ENCODE data around the gene FMNL3. TPM values are rescaled to one million over a fixed set of nuclear protein-coding genes. Genes with fewer than 3 reads are reported as not detected.
A peak's percentile ranks its signal among the peaks of the same experiment; 100 is the strongest.

Gene FMNL3
- polyA plus RNA-seq, 1 of the 3 experiments (the other 2 are of a cell fraction): 10.2 TPM

DNA sequence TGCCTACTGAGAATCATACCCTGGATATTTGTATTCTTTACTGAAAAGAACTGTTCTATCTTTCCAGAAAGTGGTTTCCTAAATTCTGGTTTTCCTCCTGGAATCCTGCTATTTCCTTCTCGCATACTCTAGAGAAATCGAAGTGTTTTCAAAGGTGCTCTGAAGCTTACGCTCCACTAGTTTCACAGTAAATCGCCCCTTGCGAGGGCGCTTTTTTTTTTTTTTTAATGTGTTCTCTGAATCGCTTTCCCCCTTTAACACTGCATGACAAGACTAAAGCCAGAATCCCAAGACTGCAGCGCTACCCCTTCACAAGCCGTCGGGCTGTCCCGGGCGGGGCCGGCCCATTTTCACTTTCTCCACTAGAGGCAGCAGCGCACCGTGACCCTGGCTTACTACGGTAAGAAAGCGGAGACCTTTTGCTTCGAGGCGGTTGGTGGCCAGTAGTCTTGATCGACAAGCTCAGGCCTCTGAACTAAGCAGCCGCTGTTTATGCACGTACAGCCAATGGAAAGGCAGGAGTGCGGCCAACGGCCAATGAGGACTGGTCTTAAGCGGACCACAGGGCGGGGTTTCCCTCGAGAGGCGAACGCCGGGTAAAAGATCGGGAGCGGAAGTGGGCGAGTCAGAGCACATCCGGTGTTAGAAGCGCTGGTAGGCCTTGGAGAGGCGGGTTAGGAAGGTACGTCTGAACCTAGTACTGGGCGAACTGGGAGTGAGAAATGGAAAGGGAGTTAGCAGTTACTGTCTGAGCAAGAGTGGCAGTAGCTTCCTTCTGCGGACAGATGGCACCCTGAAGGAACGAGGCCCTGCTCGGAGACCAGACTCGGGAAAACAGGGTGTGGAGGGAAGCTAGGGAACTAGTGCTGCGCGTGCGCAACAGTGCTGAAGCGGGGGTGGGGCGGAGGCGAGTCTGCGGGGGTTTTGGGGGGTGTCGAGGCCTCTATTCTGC lies 34.0 kb upstream of the FMNL3 start, which contains the start of gene TMBIM6:
Gene TMBIM6, plus strand, starts transcription at position 628 of the 952 bp plus-strand sequence. CDS start 10,937 bp downstream, outside the sequence.
- CTCF ChIA-PET: interaction anchor here (0.6 to 2.2 kb wide), 48 partner anchors 9 to 370 kb away, joined by 3 to 22 read pairs (median 4); partner anchors contain the start of genes BCDIN3D and PRPF40B
- no peaks in the 10 kb centered on the region for H3K27me3 ChIP-seq (ENCODE audit: insufficient read depth)
- peaks cover 45% of the 10 kb centered on the region for H3K79me2 ChIP-seq (ENCODE audit: insufficient read depth)
- 6% methylated on average over 43 of the region's 50 CpGs for WGBS (ENCODE audit: low lambda C conversion rate)
- H3K4me3 ChIP-seq (ENCODE audit: low read depth in 2 of 2, low read length in 1 of 2): peak within 1 kb of the TSS; percentile 90 to 94
- H3K4me2 ChIP-seq: peak within 1 kb of the TSS; percentile 87
- no peaks in the 10 kb centered on the region for H3K9me2 ChIP-seq
- H3K9ac ChIP-seq: peak within 1 kb of the TSS; percentile 93
- H3K9me3 ChIP-seq: no peaks in the 10 kb centered on the region
- H4K20me1 ChIP-seq (ENCODE audit: insufficient read depth): peaks cover 45% of the 10 kb centered on the region
- peaks cover 13% of the 10 kb centered on the region in 2 experiments for H3K4me1 ChIP-seq (ENCODE audit: control insufficient read depth in 1 of 2, insufficient read depth in 2 of 2, low read depth in 1 of 2, low read length in 1 of 2)
- DNase-seq: peak; percentile 90
- peak within 1 kb of the TSS; percentile 99 for H2AFZ ChIP-seq (ENCODE audit: low read depth)
- POLR2A ChIA-PET: interaction anchor here (0.6 to 1.8 kb wide), 21 partner anchors 9 to 371 kb away, joined by 3 to 20 read pairs (median 5); partner anchors contain the start of genes COX14, FMNL3, NCKAP5L and PRPF40B
- H3K36me3 ChIP-seq (replicated peaks in 1 of 2; ENCODE audit: control insufficient read depth in 1 of 2, insufficient read depth in 2 of 2, low read length in 1 of 2): peaks cover 5 to 14% of the 10 kb centered on the region in 2 experiments
- peaks cover 10% of the 10 kb centered on the region for H3F3A ChIP-seq (replicated peaks; ENCODE audit: insufficient read depth)
- peak within 1 kb of the TSS; percentile 96 to 98 for H3K27ac ChIP-seq (ENCODE audit: low read depth in 2 of 2, low read length in 1 of 2)
- TF ChIP-seq FOXM1 (IDR thresholded peaks at IDR 0.05; ENCODE audit: low read depth) (peak; percentile 85; the same call in 1 of the 2 replicates), FOSL2 (IDR thresholded peaks at IDR 0.05; ENCODE audit: borderline replicate concordance, low read depth) (no peak), TAF1 (IDR thresholded peaks at IDR 0.05; ENCODE audit: borderline replicate concordance, low read depth, low read length) (peak; percentile 100), SIN3A (IDR thresholded peaks at IDR 0.05; ENCODE audit: borderline replicate concordance, low read depth, low read length) (peak; percentile 71; the same call in 1 of the 2 replicates), RAD21 (IDR thresholded peaks at IDR 0.05; ENCODE audit: low read length) (peak; percentile 65), EP300 (IDR thresholded peaks at IDR 0.05; ENCODE audit: borderline replicate concordance in 1 of 2, low read depth in 1 of 2, low read length in 1 of 2) (no peak), GABPA (IDR thresholded peaks at IDR 0.05; ENCODE audit: low read depth) (peak; percentile 95), NFIC (IDR thresholded peaks at IDR 0.05; ENCODE audit: borderline replicate concordance) (no peak), MAX (IDR thresholded peaks at IDR 0.05; ENCODE audit: low read depth) (peak; percentile 53), NRF1 (IDR thresholded peaks at IDR 0.05; ENCODE audit: low read depth, low read length) (peak; percentile 87), USF1 (IDR thresholded peaks at IDR 0.05; ENCODE audit: borderline replicate concordance, low read depth) (no peak), TEAD4 (IDR thresholded peaks at IDR 0.05; ENCODE audit: borderline replicate concordance, insufficient read depth) (no peak), POLR2AphosphoS5 (IDR thresholded peaks at IDR 0.05; ENCODE audit: low read depth, low read length) (peak; percentile 99), RXRA (IDR thresholded peaks at IDR 0.05; ENCODE audit: borderline replicate concordance, low read depth) (no peak; the same call in 1 of the 2 replicates), YY1 (IDR thresholded peaks at IDR 0.05; ENCODE audit: low read depth) (peak; percentile 39; the same call in 1 of the 2 replicates), JUND (IDR thresholded peaks at IDR 0.05) (no peak), GATA2 (CRISPR knock-in tag; IDR thresholded peaks at IDR 0.05) (no peak), RFX5 (IDR thresholded peaks at IDR 0.05; ENCODE audit: low read length) (peak; percentile 81), SMC3 (IDR thresholded peaks at IDR 0.05; ENCODE audit: low read depth, low read length) (peak; percentile 32; the same call in 1 of the 2 replicates), CHD2 (IDR thresholded peaks at IDR 0.05; ENCODE audit: low read length, partially characterized antibody) (no peak), MXI1 (IDR thresholded peaks at IDR 0.05; ENCODE audit: low read depth, low read length) (peak; percentile 56), FOXJ3 (CRISPR knock-in tag; IDR thresholded peaks at IDR 0.05) (0 out of 2 replicates have a peak, but pooled peaks have one; percentile 38), TCF12 (IDR thresholded peaks at IDR 0.05) (no peak; the same call in 1 of the 2 replicates), ELF1 (IDR thresholded peaks at IDR 0.05) (peak; percentile 72), EZH2phosphoT487 (IDR thresholded peaks at IDR 0.05; ENCODE audit: borderline replicate concordance, low read depth) (no peak)
- TF ChIP-seq, protein P1, sequence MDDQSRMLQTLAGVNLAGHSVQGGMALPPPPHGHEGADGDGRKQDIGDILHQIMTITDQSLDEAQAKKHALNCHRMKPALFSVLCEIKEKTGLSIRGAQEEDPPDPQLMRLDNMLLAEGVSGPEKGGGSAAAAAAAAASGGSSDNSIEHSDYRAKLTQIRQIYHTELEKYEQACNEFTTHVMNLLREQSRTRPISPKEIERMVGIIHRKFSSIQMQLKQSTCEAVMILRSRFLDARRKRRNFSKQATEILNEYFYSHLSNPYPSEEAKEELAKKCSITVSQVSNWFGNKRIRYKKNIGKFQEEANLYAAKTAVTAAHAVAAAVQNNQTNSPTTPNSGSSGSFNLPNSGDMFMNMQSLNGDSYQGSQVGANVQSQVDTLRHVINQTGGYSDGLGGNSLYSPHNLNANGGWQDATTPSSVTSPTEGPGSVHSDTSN (IDR thresholded peaks at IDR 0.05): peak; percentile 91
- TF ChIP-seq, protein P2, sequence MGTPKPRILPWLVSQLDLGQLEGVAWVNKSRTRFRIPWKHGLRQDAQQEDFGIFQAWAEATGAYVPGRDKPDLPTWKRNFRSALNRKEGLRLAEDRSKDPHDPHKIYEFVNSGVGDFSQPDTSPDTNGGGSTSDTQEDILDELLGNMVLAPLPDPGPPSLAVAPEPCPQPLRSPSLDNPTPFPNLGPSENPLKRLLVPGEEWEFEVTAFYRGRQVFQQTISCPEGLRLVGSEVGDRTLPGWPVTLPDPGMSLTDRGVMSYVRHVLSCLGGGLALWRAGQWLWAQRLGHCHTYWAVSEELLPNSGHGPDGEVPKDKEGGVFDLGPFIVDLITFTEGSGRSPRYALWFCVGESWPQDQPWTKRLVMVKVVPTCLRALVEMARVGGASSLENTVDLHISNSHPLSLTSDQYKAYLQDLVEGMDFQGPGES (IDR thresholded peaks at IDR 0.05; ENCODE audit: low read depth, low read length): peak; percentile 44
- TF ChIP-seq, protein P3, sequence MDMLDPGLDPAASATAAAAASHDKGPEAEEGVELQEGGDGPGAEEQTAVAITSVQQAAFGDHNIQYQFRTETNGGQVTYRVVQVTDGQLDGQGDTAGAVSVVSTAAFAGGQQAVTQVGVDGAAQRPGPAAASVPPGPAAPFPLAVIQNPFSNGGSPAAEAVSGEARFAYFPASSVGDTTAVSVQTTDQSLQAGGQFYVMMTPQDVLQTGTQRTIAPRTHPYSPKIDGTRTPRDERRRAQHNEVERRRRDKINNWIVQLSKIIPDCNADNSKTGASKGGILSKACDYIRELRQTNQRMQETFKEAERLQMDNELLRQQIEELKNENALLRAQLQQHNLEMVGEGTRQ (IDR thresholded peaks at IDR 0.05; ENCODE audit: borderline replicate concordance, low read depth, low read length): no peak
